ENCODE data around the gene ANTXR2. TPM values are rescaled to one million over a fixed set of nuclear protein-coding genes. Genes with fewer than 3 reads are reported as not detected.

Gene ANTXR2
- total and polyA plus RNA-seq, 2 donors from 2014 or later = 10.6 to 33.1 TPM

DNA sequence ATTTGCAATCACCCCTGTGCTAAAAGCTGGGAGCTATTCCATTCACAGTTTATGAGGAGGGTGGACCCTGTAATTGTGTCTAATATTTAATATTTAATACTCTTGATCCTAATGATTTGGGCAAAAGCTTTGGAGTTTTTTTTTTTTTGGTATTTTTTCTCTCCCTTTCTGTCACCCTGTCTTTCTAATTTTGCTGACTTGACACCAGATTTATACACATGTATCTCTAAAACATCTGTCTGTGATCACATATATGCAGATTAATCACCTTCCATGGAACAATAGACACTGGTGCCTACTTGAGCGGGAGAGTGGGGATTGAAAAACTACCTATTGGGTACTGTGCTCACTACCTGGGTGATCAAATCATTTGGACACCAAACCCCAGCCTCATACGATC, 18.7 kb upstream of the ANTXR2 start:
- H3K9ac ChIP-seq (ENCODE audit: low read length in 3 of 3) = no peak overlapping the region
- no peaks in the 10 kb centered on the region for H3K36me3 ChIP-seq (ENCODE audit: control insufficient read depth in 2 of 3, insufficient read depth in 3 of 3, low read length in 3 of 3)
- no peak overlapping the region for H3K27ac ChIP-seq (ENCODE audit: low read depth in 2 of 2, low read length in 2 of 2)
- no peaks in the 10 kb centered on the region for H3K27me3 ChIP-seq (ENCODE audit: control insufficient read depth, insufficient read depth, low read length)
- H3K4me3 ChIP-seq (ENCODE audit: low read length in 3 of 3) = no peak overlapping the region
- intact Hi-C loops (cut with DNase I) = no loop called here
- no peaks in the 10 kb centered on the region for H3K4me1 ChIP-seq (ENCODE audit: control insufficient read depth in 2 of 3, insufficient read depth in 2 of 3, low read depth in 1 of 3, low read length in 3 of 3)
- TF ChIP-seq CTCF (IDR thresholded peaks at IDR 0.05; ENCODE audit: borderline replicate concordance, extremely low read depth, insufficient read depth) = no peak
- FAIRE-seq (no peak), DNase-seq (no peak)
- no peaks in the 10 kb centered on the region for H3K9me3 ChIP-seq (ENCODE audit: control insufficient read depth in 2 of 3, insufficient read depth in 1 of 3, low read length in 3 of 3)

GRCh38 chr4:80091184-80091583, 18.2 kb upstream of the ANTXR2 start:
- intact Hi-C loops (cut with DNase I) = no loop called here
- DNase-seq = no peak
- Histone ChIP-seq H3K9me3 (ENCODE audit: control insufficient read depth in 2 of 3, insufficient read depth in 1 of 3, low read length in 3 of 3) (no peaks in the 10 kb centered on the region), H3K27me3 (ENCODE audit: control insufficient read depth, insufficient read depth, low read length) (no peaks in the 10 kb centered on the region), H3K4me3 (ENCODE audit: low read length in 3 of 3) (no peak overlapping the region), H3K27ac (ENCODE audit: low read depth in 2 of 2, low read length in 2 of 2) (no peak overlapping the region), H3K36me3 (ENCODE audit: control insufficient read depth in 2 of 3, insufficient read depth in 3 of 3, low read length in 3 of 3) (no peaks in the 10 kb centered on the region), H3K9ac (ENCODE audit: low read length in 3 of 3) (no peak overlapping the region), H3K4me1 (ENCODE audit: control insufficient read depth in 2 of 3, insufficient read depth in 2 of 3, low read depth in 1 of 3, low read length in 3 of 3) (no peaks in the 10 kb centered on the region)
- no peak for TF ChIP-seq CTCF (IDR thresholded peaks at IDR 0.05; ENCODE audit: borderline replicate concordance, extremely low read depth, insufficient read depth)
- FAIRE-seq = no peak

DNA sequence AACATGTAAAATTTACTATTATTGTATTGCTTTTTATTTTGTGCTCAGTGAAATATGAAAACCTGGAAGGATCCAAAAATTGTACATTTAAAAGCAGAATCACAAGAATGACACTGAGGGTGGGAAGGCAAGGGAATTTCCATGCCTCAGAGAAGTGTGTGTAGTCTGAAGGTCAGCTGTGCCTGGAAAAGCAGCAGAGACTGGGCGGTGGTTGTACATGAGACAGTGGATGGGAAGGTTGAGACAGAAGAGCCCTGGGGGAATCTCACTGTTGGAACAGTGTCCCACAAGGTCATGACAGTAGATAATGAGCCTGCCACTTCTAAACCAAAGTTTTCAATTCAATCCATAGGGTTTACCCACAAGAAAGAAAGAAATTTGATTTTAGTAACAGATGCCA, 17.1 kb upstream of the ANTXR2 start:
- Histone ChIP-seq H3K4me1 (ENCODE audit: control insufficient read depth in 2 of 3, insufficient read depth in 2 of 3, low read depth in 1 of 3, low read length in 3 of 3) (no peaks in the 10 kb centered on the region), H3K27ac (ENCODE audit: low read depth in 2 of 2, low read length in 2 of 2) (no peak overlapping the region), H3K27me3 (ENCODE audit: control insufficient read depth, insufficient read depth, low read length) (no peaks in the 10 kb centered on the region), H3K9me3 (ENCODE audit: control insufficient read depth in 2 of 3, insufficient read depth in 1 of 3, low read length in 3 of 3) (no peaks in the 10 kb centered on the region), H3K4me3 (ENCODE audit: low read length in 3 of 3) (no peak overlapping the region), H3K9ac (ENCODE audit: low read length in 3 of 3) (no peak overlapping the region), H3K36me3 (ENCODE audit: control insufficient read depth in 2 of 3, insufficient read depth in 3 of 3, low read length in 3 of 3) (no peaks in the 10 kb centered on the region)
- intact Hi-C loops (cut with DNase I) = no loop called here
- DNase-seq (no peak), FAIRE-seq (no peak)
- no peak for TF ChIP-seq CTCF (IDR thresholded peaks at IDR 0.05; ENCODE audit: borderline replicate concordance, extremely low read depth, insufficient read depth)

DNA sequence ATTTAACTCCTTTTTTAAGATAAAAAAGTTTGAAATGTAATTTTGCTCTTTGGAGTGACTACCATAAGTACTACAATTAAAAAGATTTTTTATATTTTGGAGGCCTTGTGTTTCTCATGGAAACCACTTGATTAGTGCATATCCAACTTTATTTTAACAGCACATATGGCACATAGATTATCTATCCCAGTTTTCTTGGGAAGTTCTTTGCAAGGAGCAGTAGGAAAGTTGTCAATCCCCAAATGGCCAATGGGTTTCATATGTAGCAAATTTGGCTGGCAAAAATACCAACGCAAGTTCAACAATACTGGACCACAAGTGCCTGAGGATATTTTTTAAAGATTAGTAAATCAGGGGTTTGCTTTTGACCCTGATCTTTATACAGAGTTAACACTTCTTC, 15.4 kb upstream of the ANTXR2 start:
- no peaks in the 10 kb centered on the region for H3K4me1 ChIP-seq (ENCODE audit: control insufficient read depth in 2 of 3, insufficient read depth in 2 of 3, low read depth in 1 of 3, low read length in 3 of 3)
- no peaks in the 10 kb centered on the region for H3K9me3 ChIP-seq (ENCODE audit: control insufficient read depth in 2 of 3, insufficient read depth in 1 of 3, low read length in 3 of 3)
- intact Hi-C loops (cut with DNase I) = no loop called here
- no peak for TF ChIP-seq CTCF (IDR thresholded peaks at IDR 0.05; ENCODE audit: borderline replicate concordance, extremely low read depth, insufficient read depth)
- H3K36me3 ChIP-seq (ENCODE audit: control insufficient read depth in 2 of 3, insufficient read depth in 3 of 3, low read length in 3 of 3) = no peaks in the 10 kb centered on the region
- no peaks in the 10 kb centered on the region for H3K27me3 ChIP-seq (ENCODE audit: control insufficient read depth, insufficient read depth, low read length)
- H3K4me3 ChIP-seq (ENCODE audit: low read length in 3 of 3) = no peak overlapping the region
- DNase-seq = no peak
- FAIRE-seq = no peak
- H3K27ac ChIP-seq (ENCODE audit: low read depth in 2 of 2, low read length in 2 of 2) = no peak overlapping the region
- no peak overlapping the region for H3K9ac ChIP-seq (ENCODE audit: low read length in 3 of 3)
